Measurements from ENCODE around the gene PTPRT. TPM values are rescaled to one million over a fixed set of nuclear protein-coding genes. Genes with fewer than 3 reads are reported as not detected.

The PTPRT gene
- polyA plus RNA-seq, 1 of the 3 experiments (the other 2 are of a cell fraction): not detected

DNA sequence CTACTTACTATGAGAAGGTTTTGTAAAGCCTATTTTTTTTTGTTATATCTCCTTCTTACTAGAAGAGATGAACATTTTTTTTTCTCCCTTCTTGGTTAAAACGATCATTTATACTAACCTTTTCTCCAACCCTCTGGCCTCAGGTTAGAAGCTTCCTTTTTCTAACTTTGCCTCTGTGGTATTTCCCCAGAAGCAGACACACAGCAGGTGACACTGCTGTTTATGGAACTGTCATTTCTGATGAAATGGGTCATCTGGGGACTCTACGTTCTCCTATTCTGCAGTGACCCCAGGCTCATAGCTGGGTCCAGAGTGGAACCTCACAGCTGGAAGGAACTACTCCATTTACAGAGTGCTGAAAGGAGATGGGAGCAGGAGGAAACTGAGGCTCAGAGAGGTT, 825.3 kb downstream of the PTPRT start:
- Histone ChIP-seq H3K4me2 (no peak overlapping the region), H3F3A (replicated peaks; ENCODE audit: insufficient read depth) (no peaks in the 10 kb centered on the region), H3K9ac (no peak overlapping the region), H3K27me3 (ENCODE audit: insufficient read depth) (no peaks in the 10 kb centered on the region), H3K36me3 (replicated peaks in 1 of 2; ENCODE audit: control insufficient read depth in 1 of 2, insufficient read depth in 2 of 2, low read length in 1 of 2) (no peaks in the 10 kb centered on the region), H4K20me1 (ENCODE audit: insufficient read depth) (no peaks in the 10 kb centered on the region), H3K9me3 (no peaks in the 10 kb centered on the region), H3K79me2 (ENCODE audit: insufficient read depth) (no peaks in the 10 kb centered on the region), H3K4me3 (ENCODE audit: low read depth in 2 of 2, low read length in 1 of 2) (no peak overlapping the region), H3K27ac (ENCODE audit: low read depth in 2 of 2, low read length in 1 of 2) (no peak overlapping the region), H3K9me2 (no peaks in the 10 kb centered on the region), H2AFZ (ENCODE audit: low read depth) (no peak overlapping the region), H3K4me1 (ENCODE audit: control insufficient read depth in 1 of 2, insufficient read depth in 2 of 2, low read depth in 1 of 2, low read length in 1 of 2) (no peaks in the 10 kb centered on the region)
- 32% methylated on average over 2 of the region's 2 CpGs for WGBS (ENCODE audit: low lambda C conversion rate)
- TF ChIP-seq RXRA (IDR thresholded peaks at IDR 0.05; ENCODE audit: borderline replicate concordance, low read depth): no peak
- TF ChIP-seq, protein P1, sequence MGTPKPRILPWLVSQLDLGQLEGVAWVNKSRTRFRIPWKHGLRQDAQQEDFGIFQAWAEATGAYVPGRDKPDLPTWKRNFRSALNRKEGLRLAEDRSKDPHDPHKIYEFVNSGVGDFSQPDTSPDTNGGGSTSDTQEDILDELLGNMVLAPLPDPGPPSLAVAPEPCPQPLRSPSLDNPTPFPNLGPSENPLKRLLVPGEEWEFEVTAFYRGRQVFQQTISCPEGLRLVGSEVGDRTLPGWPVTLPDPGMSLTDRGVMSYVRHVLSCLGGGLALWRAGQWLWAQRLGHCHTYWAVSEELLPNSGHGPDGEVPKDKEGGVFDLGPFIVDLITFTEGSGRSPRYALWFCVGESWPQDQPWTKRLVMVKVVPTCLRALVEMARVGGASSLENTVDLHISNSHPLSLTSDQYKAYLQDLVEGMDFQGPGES (IDR thresholded peaks at IDR 0.05; ENCODE audit: low read depth, low read length): no peak
- ChIA-PET POLR2A (no interaction called here), CTCF (interaction anchor here (1.5 kb wide), 1 partner anchor 626 kb away, joined by 5 read pairs; no protein-coding TSS in a partner anchor)
- DNase-seq: no peak

DNA sequence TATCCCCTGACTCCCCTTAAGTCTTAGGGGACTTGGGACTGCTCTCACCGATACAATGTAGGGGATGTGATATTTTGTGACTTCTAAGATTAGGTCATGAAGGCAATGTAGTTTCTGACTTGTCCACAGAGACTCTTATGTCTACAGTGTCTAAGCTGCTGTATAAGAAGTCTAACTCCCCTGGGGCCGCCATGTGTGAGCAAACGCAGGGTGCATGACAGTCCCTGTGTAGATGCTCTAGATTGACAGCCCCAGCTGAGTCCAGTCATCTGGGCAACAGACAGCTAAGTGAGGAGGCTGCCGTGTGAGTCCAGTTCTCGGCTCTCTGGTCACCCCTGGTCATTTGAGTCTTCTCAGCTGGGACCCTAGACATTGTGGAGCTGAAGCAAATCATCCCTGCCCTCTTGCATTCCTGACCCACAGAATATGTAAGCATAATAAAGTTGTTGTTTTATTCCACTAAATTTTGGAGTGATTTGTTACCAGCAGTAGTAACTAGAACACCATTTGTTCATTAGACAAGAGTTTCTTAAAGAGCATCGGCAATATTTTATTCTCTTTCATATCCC, 828.2 kb downstream of the PTPRT start:
- Histone ChIP-seq H3K79me2 (ENCODE audit: insufficient read depth) (no peaks in the 10 kb centered on the region), H4K20me1 (ENCODE audit: insufficient read depth) (no peaks in the 10 kb centered on the region), H3K9me3 (no peaks in the 10 kb centered on the region; the same call in 1 of the 2 replicates), H3K27me3 (ENCODE audit: insufficient read depth) (no peaks in the 10 kb centered on the region), H3K9me2 (no peaks in the 10 kb centered on the region), H3K9ac (no peak overlapping the region), H3K4me3 (ENCODE audit: low read depth in 2 of 2, low read length in 1 of 2) (no peak overlapping the region), H2AFZ (ENCODE audit: low read depth) (no peak overlapping the region), H3K27ac (ENCODE audit: low read depth in 2 of 2, low read length in 1 of 2) (no peak overlapping the region), H3K36me3 (replicated peaks in 1 of 2; ENCODE audit: control insufficient read depth in 1 of 2, insufficient read depth in 2 of 2, low read length in 1 of 2) (no peaks in the 10 kb centered on the region), H3K4me2 (no peak overlapping the region), H3F3A (replicated peaks; ENCODE audit: insufficient read depth) (no peaks in the 10 kb centered on the region), H3K4me1 (ENCODE audit: control insufficient read depth in 1 of 2, insufficient read depth in 2 of 2, low read depth in 1 of 2, low read length in 1 of 2) (no peaks in the 10 kb centered on the region)
- TF ChIP-seq, protein P2, sequence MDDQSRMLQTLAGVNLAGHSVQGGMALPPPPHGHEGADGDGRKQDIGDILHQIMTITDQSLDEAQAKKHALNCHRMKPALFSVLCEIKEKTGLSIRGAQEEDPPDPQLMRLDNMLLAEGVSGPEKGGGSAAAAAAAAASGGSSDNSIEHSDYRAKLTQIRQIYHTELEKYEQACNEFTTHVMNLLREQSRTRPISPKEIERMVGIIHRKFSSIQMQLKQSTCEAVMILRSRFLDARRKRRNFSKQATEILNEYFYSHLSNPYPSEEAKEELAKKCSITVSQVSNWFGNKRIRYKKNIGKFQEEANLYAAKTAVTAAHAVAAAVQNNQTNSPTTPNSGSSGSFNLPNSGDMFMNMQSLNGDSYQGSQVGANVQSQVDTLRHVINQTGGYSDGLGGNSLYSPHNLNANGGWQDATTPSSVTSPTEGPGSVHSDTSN (IDR thresholded peaks at IDR 0.05): no peak
- CTCF ChIA-PET: no interaction called here
- DNase-seq: peak; percentile 15
- POLR2A ChIA-PET: no interaction called here
- WGBS (ENCODE audit: low lambda C conversion rate): 26% methylated on average over 5 of the region's 6 CpGs

DNA sequence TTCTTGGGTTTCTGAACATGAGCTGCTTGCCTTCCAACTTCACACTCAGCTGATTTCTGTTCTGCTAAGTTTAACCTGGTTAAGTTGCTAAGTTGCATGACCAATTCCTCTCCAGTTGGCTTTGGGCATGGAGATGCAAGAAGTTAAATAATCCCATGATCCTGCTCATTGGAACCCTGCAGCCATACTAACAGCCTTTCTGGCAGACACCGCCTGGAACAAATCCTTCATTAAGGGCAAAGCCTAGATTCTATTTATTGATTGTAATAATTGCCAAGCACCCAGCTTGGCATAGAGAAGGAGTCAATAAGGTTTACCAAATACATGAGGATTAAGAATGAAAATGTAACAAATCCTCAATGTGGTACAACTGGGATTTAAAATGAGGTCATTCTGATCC, 829.1 kb downstream of the PTPRT start:
- Histone ChIP-seq H3K9ac (no peak overlapping the region), H2AFZ (ENCODE audit: low read depth) (no peak overlapping the region), H3K4me2 (no peak overlapping the region), H3K4me3 (ENCODE audit: low read depth in 2 of 2, low read length in 1 of 2) (no peak overlapping the region), H3K9me2 (no peaks in the 10 kb centered on the region), H3K27me3 (ENCODE audit: insufficient read depth) (no peaks in the 10 kb centered on the region), H3K9me3 (no peaks in the 10 kb centered on the region; the same call in 1 of the 2 replicates), H4K20me1 (ENCODE audit: insufficient read depth) (no peaks in the 10 kb centered on the region), H3K27ac (ENCODE audit: low read depth in 2 of 2, low read length in 1 of 2) (no peak overlapping the region), H3K79me2 (ENCODE audit: insufficient read depth) (no peaks in the 10 kb centered on the region), H3K4me1 (ENCODE audit: control insufficient read depth in 1 of 2, insufficient read depth in 2 of 2, low read depth in 1 of 2, low read length in 1 of 2) (no peaks in the 10 kb centered on the region), H3K36me3 (replicated peaks in 1 of 2; ENCODE audit: control insufficient read depth in 1 of 2, insufficient read depth in 2 of 2, low read length in 1 of 2) (no peaks in the 10 kb centered on the region), H3F3A (replicated peaks; ENCODE audit: insufficient read depth) (no peaks in the 10 kb centered on the region)
- ChIA-PET POLR2A (no interaction called here), CTCF (no interaction called here)
- 62% methylated on average over 1 of the region's 1 CpG for WGBS (ENCODE audit: low lambda C conversion rate)
- no peak for DNase-seq
- TF ChIP-seq TAF1 (IDR thresholded peaks at IDR 0.05; ENCODE audit: borderline replicate concordance, low read depth, low read length) (no peak), TCF12 (IDR thresholded peaks at IDR 0.05) (no peak)
- TF ChIP-seq, protein P3, sequence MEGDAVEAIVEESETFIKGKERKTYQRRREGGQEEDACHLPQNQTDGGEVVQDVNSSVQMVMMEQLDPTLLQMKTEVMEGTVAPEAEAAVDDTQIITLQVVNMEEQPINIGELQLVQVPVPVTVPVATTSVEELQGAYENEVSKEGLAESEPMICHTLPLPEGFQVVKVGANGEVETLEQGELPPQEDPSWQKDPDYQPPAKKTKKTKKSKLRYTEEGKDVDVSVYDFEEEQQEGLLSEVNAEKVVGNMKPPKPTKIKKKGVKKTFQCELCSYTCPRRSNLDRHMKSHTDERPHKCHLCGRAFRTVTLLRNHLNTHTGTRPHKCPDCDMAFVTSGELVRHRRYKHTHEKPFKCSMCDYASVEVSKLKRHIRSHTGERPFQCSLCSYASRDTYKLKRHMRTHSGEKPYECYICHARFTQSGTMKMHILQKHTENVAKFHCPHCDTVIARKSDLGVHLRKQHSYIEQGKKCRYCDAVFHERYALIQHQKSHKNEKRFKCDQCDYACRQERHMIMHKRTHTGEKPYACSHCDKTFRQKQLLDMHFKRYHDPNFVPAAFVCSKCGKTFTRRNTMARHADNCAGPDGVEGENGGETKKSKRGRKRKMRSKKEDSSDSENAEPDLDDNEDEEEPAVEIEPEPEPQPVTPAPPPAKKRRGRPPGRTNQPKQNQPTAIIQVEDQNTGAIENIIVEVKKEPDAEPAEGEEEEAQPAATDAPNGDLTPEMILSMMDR (IDR thresholded peaks at IDR 0.05): no peak
- TF ChIP-seq, protein P4, sequence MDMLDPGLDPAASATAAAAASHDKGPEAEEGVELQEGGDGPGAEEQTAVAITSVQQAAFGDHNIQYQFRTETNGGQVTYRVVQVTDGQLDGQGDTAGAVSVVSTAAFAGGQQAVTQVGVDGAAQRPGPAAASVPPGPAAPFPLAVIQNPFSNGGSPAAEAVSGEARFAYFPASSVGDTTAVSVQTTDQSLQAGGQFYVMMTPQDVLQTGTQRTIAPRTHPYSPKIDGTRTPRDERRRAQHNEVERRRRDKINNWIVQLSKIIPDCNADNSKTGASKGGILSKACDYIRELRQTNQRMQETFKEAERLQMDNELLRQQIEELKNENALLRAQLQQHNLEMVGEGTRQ (IDR thresholded peaks at IDR 0.05; ENCODE audit: borderline replicate concordance, low read depth, low read length): no peak
- TF ChIP-seq, protein P5, sequence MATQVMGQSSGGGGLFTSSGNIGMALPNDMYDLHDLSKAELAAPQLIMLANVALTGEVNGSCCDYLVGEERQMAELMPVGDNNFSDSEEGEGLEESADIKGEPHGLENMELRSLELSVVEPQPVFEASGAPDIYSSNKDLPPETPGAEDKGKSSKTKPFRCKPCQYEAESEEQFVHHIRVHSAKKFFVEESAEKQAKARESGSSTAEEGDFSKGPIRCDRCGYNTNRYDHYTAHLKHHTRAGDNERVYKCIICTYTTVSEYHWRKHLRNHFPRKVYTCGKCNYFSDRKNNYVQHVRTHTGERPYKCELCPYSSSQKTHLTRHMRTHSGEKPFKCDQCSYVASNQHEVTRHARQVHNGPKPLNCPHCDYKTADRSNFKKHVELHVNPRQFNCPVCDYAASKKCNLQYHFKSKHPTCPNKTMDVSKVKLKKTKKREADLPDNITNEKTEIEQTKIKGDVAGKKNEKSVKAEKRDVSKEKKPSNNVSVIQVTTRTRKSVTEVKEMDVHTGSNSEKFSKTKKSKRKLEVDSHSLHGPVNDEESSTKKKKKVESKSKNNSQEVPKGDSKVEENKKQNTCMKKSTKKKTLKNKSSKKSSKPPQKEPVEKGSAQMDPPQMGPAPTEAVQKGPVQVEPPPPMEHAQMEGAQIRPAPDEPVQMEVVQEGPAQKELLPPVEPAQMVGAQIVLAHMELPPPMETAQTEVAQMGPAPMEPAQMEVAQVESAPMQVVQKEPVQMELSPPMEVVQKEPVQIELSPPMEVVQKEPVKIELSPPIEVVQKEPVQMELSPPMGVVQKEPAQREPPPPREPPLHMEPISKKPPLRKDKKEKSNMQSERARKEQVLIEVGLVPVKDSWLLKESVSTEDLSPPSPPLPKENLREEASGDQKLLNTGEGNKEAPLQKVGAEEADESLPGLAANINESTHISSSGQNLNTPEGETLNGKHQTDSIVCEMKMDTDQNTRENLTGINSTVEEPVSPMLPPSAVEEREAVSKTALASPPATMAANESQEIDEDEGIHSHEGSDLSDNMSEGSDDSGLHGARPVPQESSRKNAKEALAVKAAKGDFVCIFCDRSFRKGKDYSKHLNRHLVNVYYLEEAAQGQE (IDR thresholded peaks at IDR 0.05; ENCODE audit: low read depth, low read length): no peak

Measured in SK-N-SH (cell line).